ENCODE data around the gene PDGFD.

PDGFD gene

DNA sequence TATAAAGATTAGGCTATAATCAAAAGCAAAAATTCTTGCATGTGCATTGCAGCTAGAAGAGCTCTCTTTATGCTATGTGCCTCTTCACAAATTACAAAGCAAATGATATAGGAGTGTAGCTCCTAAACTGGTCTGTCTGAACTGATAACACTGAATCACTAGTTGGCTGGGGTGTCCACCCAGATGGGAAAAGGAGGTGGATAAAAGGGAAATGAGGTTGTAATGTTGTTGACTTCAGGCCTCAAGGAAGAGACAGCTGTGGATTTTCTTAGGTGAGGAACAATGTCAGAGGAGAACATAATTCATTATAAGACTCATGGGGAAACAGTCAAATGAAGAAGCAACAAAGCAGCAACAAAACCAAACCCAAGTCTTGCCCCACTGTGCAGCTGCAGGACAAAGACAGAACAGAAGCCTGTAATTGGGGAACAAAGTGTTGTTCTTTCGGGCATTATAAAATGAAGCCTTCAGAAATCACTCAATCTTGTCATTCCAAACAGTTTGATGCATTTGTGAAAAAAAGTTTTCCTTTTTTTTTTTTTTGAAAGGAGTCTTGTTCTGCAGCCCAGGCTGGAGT is 257.6 kb downstream of the PDGFD start:
- no peak for DNase-seq

DNA sequence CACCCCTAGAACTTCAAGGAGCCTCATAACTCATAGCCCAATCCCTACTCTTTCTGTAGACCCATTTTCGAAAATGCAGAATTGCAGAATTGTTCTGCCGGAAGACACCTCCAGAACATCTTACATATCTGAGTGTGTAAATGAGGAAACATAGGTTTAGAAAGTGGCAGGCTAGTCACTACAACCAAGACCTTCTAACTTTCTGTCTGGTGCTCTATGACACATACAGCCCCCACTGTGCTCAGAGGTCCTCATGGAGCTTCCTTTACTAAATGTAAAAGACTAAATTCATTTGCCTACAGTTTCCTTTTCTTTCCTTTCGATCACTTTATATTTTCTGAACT is 259.7 kb downstream of the PDGFD start:
- no peak for DNase-seq

DNA sequence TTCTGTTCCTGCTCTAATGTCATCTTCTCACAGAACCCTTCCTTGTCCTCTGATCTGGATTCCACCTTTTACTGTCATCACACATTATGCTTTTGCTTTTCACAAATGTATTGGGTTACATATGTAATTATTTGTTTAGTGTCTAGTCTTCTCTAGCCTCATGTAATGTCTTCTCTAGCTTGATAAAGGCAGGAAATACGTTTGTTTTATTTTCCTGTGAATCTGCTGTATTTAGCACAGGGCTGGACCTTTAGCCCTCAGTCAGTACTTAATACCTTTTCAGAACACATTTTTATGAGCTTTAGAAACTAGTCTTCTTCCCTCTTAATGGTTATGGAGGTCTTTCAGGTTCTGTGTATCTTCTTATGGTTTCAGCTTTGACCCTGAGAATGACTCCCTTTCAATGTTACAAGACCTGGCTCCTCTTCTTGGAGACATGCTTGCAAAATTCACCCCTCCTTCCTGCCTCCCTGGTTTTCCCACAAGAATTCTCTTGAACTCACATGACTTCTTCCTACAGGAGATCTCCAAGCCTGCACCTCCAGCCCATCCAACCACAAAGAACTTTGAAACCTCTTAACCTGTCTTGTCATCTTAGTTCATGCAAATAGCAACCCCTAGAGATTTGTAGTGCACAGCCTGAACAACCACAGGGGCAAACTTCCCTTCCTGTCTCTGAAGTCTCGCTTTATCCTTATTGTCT is 260.2 kb downstream of the PDGFD start:
- no peak for DNase-seq

DNA sequence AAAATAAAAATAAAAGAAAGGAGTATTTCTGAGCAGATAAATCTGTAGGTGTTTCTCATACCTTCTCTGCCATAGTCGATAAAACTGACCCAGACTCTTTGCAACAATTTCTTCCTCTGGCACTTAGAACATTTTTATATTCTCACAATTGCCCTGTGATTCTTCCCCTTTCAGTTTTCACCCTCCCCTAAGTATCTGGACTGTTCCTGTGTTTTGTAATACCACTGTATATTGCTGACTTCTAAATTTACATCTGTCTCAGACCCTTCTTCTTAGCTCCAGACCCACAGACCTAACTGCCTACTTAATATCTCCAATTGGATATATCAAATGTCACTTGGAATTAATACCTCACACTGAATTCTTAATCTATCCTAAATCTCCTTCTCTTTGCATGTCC is 261.0 kb downstream of the PDGFD start:
- DNase-seq, result no peak

DNA sequence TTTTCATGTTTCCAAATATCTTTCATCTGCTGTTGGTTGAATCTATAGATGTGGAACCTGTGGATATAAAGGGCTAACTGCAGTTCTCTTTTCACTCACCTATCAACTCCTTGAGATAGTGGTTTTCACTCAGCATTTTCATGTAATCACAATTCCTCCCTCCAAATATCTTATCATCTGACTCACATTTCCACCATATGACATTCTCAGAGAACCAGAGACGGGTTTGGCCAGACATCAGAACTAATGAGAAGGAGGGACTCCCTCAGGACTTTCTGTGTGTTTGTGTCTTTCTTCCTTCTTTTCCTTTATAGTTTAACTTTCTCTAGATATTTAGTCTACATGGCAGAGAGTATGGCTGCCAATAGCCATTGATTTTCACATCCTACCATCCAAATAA is 262.3 kb downstream of the PDGFD start:
- DNase-seq, result no peak

DNA sequence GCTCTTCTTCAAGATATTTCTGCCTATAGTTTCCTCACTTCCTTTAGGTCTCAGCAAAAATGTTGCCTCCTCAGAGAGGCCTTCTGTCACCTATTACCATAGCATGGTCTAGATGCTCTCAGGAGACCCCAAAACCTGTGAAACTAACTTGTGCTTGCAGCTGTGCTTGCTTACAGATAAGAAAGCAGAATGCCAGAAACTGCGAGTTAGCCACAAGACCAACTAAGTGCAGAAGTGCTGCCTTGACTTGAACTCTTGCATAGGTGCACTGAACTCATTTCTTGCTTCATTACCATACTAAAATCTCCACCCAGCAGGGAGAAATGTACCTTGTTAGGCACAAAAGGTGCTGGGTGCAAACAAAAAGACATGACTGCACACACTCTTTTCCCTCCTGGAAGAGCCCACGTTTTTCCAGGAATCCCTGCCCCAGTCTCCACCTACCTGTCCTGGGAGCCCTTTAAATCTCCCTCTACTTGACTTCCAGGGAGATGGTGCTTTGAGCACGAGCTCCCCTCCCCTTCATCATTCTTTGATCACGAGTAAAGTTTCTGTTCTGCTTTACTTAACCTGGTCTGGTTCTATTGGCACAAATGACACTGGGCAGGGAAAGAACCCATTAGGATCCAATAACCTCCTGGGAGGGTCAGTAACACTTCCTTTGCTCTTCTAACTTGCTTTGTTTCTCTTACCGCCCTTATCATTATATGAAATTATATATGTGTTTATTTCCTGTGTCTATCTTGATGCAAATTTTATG is 265.2 kb downstream of the PDGFD start:
- no peak for DNase-seq

DNA sequence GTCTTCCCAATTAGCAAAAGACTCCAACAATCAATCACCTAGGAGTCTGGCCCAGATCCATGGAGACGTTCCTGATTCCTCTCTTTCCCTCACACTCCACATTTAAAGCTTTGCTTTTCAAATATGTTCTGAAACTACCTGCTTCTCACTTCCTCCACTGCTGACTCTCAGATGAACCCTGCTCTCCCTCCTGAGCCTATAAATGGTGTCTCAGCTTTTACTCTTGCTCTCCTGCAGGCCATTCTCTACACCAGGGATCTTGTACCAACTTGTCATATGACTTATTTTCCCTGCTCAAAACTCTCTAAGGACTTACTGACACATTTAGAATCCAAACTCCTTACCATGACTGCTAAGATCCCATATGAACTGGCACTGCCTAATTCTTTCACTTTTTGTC is 265.9 kb downstream of the PDGFD start:
- DNase-seq, result no peak

DNA sequence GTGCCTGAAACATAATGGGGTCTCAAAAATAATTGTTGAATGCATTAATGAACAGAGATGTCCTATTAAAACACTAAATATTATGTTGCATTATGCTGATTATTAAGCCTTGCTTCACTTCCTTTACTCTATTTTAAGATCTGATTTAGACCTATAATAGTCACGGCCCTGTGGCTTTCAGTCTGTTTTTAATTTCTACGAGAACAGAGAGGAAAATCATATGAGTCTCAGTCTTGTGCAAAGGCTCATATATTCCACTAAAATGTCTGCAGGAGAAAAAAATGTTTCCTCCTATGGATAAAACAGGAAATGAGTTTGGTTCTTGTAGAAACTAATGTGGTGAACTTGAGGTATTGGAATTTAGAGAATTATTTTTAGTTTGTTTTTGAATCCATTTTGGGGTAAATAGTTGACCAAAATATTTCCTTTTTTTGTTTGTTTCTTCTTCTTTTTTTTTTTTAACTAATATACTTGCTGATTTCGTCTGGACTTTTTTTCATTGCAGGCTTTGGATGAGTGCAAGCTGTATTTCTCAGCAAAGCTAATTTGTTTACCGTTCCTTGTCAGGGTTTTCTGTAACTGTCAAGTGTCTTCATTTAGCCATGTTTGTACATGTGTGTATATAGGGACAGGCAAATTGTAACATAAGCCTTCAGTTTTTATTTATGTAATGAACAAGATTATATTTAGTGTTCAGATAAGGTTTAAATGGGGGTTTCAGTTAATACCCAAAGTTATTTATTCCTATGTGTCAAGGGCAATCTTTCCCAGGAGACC is 266.6 kb downstream of the PDGFD start:
- DNase-seq, result no peak

DNA sequence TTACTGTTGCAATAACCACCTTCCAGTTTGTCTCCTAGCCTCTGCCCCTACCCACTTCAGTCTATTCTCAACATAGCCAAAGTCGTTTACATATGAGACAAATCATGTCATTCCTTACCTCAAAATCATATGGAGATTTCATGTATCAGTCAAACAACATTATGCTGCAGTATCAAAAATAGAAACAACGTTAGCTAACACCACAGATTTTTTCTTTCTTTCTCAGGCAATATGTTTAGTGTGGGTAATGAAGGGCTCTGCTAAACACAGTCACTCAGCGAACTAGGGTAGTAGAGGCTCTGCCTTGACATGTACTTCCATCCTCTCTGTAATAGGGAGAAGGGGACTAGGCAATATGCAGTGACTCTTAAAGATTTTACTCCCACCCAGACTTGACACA is 268.8 kb downstream of the PDGFD start:
- DNase-seq, result no peak

DNA sequence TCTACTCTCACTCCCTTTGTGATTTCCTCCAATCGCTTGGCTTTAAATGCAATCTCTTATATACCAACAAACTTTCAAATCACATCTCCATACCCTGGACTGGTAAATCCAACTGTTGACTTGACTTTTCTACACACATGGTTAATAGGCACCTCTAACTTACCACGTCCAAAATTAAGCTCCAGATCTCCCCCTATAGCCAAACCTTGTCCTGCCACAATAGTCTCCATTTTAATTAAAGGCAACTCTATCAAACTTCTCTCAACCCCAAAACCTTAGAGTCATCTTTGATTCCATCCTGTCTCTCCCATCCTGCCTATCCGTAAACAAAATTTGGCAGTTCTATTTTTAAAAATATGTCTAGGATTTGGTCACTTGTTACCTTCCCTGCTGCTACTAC is 269.3 kb downstream of the PDGFD start:
- DNase-seq, result no peak

DNA sequence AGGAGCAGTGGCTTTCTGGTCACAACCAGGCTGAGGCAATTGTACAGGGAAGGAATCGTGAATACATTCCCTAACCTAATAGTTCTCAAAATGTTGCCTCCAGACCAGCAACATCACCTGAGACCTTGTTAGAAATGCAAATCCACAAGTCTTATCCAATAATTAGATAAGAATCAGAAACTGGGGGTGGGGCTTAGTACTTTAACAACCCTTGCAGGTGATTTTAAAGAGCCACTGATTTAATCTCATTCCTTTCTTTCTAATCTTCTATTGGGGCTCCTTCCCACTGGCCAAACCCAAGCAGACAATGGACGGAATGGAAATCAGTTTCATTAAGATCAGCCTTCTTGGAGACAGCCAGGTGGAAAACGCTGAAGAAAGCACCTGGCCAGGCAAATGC is 269.9 kb downstream of the PDGFD start:
- DNase-seq, result no peak

DNA sequence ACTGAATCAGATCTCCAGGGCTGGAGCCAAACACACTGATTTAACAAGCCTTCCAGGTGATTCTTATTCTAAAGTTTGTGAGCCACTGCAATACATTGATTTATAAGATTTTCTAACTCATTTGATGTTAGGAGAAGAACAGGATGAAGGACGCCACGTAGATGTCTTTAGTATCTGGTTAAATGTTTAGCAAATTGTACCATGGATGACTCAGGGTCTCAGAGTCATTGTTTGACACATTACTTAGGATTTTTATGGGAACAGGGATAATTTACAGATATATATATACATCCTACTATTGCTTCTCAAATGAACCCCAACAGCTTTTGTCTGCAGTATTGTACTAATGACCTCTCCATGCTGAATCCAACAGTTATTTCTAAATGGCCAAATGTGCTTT is 270.6 kb downstream of the PDGFD start:
- DNase-seq, result no peak

DNA sequence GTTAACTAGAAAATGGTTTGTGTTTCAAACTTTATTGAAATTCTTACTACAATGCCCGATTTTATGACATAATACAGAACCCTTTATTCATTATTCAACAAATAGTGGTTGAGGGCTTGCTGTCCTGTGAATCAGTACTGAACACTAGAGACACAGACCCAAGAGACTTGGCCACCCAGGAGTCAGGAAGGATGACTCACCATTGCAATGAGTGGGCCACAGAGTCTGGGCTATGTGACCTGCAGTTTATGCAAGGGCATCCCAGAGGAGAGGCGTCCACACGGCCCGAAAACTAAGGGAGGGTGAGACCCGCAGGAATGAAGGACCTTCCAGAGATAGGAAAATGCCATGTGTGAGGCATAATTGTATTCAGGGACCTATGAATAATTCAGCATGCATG is 271.3 kb downstream of the PDGFD start:
- DNase-seq, result no peak

DNA sequence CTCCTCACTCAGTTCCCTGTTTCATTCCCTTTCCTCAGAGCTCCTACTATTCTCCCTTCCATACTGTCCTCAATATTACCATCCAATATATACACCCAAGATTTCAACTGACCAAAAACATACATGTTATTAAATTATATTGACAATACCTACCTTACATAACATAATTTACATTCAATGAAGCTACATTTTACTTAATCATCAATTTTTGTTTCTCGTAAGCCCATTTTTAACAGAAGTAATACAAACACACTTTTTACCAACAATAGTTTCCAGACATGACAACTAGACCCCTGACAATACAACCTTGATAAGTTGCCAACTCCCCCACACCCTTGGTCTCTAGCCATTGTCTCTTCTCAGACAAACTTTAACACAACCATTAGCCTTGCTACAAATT is 273.3 kb downstream of the PDGFD start:
- no peak for DNase-seq

DNA sequence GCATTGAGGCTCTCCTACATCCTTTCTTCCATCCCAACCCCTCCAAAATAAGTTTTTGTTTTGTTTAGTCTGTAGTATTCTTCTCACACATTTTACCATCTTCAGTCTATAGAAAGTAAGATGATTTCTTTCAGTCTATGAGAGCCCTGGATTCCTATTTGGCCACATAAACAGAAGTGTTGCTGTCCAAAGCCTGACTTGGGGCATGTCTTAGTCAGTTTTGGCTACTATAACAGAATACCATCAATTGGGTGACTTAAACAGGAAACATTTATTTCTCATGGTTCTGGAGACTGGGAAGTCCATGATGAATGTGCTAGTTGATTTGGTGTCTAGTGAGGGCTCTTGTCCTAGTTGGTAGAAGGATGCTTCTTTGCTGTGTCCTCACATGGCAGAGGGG is 274.3 kb downstream of the PDGFD start:
- DNase-seq, result no peak

DNA sequence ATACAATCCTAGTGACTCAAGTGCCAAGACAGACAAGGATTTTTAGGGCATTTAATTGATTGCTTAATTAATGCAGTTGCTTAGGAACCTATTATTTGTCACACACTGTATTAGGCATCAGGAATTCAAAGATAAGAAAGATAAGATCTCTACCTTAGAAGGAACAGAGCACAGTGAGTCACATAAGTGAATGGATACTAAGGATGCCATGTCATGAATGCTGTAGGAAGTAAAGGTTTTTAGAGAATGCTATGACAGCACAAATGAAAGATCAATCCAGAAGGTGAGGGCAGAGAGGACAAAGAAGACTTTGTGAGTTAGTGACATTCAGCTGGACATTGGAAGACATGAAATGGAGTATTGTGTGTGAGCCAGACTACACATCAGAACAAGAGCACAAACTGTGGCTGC is 275.4 kb downstream of the PDGFD start:
- no peak for DNase-seq

DNA sequence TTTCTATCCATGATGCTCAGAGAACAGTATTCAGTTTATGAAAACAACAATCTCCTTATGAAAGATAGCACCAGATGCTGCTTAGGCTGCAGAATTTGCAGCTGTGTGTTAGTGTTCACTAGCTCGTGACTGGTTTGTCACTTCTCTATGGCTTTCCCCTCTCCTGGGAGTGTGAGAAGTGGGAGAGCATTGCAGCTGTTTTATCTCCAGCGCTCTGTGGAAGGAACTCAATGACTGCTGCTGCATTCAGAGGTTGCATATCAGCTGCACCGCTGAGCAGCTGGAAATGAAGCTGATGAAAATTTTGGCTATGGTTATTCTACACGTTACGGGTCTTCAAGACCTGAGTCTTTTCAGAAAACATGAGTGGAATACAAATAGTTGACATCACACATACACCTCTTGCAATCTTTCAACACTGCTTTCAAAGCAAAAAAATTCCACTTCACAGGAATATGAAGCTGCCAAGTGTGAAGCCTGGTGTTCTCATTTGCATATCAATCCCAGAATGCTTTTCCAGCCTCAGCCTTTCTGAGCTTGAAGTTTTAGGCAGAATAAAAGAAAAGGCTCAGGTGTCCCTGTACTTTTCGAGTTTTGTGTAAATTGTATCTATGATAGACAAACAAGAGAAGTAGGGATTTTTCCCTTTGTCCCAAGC is 276.8 kb downstream of the PDGFD start:
- no peak for DNase-seq

DNA sequence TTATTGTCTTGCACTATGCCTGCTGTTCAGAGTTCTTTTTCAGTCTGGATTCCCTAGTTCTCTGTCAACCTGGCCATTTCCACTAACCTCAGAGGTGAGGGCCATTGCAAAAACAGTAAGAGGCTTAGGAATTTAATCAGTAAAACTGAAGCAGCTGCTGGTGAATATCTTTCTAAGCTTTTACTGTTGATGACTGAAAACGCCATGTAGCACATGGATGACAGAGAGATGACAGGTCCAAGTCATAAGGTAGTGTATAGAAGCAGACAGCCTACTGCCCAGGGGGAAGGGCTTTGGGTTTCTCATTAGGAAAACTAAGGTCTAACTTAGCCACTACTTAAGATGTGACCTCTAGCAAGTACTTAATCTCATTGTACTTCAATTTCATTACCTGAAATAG is 280.1 kb downstream of the PDGFD start:
- no peak for DNase-seq

DNA sequence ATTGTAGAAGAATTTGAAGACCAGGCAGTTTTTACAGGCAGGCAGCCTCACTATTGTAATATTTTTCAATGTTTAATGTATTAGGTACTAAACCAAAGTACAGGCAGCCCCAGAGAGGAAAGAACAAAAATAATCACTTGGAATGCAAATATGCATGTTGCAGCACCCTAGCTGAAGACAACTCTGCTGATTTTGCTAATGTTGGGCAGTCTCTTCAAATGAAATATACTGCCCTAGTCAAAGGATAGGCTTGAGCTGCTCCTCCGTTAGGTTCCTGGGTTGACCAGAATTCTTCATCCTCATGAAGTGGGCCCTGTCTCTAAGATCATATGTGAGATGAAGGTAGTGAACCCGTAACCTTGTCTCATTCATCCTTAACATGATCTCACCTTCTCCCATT is 280.7 kb downstream of the PDGFD start:
- DNase-seq, result no peak

DNA sequence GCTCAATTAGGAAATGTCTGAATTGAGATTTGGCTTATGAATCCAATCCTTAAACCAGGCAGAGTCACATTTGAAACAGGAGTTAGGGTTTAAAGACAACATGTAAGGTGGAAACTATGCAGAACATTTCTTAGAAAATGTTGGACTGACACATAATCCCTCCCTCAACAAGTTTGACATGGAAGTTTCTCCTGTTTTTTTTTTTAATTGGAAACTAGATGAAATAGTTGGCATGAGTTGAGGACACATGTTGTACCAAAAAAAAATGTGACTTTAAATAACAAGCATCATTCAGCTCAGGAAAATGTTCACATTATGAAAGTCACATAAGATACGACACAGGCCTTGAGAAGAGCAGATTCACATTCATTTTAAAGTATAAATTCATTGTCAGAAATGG is 282.4 kb downstream of the PDGFD start:
- DNase-seq, result no peak

DNA sequence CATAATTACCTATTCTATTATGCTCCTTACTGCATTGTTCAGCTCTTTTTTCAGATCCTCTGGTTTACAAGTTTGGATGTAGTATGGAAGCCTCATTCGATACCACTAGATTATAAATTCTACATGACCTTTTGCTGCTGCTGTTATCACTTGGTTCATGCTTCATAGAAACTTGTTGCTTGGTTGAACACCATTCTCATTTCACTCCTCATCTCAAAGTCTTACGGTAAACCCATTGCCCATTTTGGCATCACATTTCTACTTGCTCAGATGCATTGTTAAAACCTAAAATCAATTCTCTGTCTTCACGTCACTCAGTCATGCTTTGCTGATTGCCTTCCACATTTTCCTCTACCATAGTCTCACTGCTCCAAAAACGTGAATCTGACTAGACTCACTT is 283.0 kb downstream of the PDGFD start:
- no peak for DNase-seq

DNA sequence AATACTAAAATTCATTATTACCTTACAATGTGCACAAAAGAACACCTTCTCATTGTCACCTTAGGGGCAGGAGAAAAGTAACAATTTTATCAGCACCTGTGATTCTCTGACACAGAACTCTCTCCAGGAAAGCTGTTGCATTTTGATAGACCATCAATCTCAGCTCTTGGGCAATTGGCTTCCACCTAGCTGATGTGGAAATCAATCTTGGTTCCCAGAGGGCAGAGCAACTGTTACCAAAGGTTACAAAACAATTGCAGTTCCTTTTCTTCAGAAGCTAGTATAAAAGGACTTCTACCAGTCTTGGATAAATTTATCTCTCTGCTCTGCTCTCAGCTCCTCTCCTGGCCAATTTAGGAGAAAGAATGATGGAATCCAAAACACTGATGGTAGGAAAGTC is 285.3 kb downstream of the PDGFD start:
- DNase-seq, result no peak

DNA sequence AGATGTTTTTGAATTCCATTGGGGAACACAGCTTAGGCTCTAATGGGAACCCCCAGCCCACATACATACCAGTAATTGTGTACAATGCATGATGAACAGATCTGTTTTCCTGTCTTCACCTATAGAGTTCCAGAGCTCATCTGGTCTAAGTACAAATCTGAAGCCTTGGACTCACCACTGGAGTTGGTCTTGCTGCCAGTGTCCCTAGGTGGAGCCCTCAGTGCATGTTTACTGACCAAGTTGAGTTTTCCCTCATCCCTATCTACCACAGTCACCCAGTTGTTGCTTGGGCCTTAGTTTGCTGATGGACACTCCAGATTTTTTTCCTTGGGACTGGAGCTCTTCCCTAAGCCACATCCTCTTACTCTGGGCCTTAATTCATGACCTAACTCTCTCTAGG is 286.7 kb downstream of the PDGFD start:
- no peak for DNase-seq
